IMR-90 (cell line): ENCODE results near the gene FBXO33.

Experiments used
- MAFK ChIP-seq: IDR thresholded peaks from 2 replicates; pipeline ENCODE4 v1.6.1; 2012; ENCODE audit warnings: low read depth, low read length, improper control_type of control experiment
- MAZ ChIP-seq: IDR thresholded peaks from 2 replicates; pipeline ENCODE4 v1.6.1; 2012; ENCODE audit warnings: low read depth, mild to moderate bottlenecking, low read length, improper control_type of control experiment, moderate library complexity, borderline replicate concordance
- POLR2A ChIP-seq: IDR thresholded peaks from 2 replicates; pipeline ENCODE4 v1.6.1; 2012; ENCODE audit warnings: mild to moderate bottlenecking, low read depth, low read length
- RCOR1 ChIP-seq: IDR thresholded peaks from 2 replicates; pipeline ENCODE4 v1.6.1; 2012; ENCODE audit warnings: mild to moderate bottlenecking, low read length, improper control_type of control experiment; ENCODE audit not compliant: insufficient replicate concordance
- RFX5 ChIP-seq: IDR thresholded peaks from 2 replicates; pipeline ENCODE4 v1.8.0; 2012; ENCODE audit warnings: low read depth, mild to moderate bottlenecking, low read length, moderate library complexity
- TF ChIP-seq, protein P1 (sequence below): conservative IDR thresholded peaks from 2 replicates; pipeline ENCODE4 v1.5.1; 2012; ENCODE audit warnings: mild to moderate bottlenecking, low read depth, low read length, improper control_type of control experiment

DNA sequence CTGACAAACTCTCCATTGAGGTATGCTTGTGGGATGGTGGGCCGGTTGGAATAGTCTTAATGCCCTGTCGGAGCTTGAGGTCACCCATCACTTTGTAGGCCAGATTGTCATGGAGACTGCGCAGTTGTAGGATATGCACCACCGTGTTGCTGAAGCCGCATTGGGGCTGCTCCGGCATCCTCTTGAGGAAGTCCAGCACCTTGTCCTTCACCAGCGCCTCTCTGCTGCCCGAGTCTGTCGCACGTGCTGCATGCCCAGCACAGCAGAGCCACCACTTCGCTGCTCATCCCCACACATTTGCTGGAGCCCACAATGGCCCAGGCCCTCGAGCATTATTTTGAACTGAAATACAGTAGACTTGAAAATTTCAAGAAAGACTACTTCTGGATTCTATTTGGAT, 61.8 kb downstream of the FBXO33 start:
- TF ChIP-seq POLR2A (no peak), MAFK (no peak), MAZ (no peak), RFX5 (no peak), RCOR1 (no peak)
- TF ChIP-seq, protein P1, sequence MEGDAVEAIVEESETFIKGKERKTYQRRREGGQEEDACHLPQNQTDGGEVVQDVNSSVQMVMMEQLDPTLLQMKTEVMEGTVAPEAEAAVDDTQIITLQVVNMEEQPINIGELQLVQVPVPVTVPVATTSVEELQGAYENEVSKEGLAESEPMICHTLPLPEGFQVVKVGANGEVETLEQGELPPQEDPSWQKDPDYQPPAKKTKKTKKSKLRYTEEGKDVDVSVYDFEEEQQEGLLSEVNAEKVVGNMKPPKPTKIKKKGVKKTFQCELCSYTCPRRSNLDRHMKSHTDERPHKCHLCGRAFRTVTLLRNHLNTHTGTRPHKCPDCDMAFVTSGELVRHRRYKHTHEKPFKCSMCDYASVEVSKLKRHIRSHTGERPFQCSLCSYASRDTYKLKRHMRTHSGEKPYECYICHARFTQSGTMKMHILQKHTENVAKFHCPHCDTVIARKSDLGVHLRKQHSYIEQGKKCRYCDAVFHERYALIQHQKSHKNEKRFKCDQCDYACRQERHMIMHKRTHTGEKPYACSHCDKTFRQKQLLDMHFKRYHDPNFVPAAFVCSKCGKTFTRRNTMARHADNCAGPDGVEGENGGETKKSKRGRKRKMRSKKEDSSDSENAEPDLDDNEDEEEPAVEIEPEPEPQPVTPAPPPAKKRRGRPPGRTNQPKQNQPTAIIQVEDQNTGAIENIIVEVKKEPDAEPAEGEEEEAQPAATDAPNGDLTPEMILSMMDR = no peak
